Measurements from ENCODE around the gene KCTD20. TPM values are rescaled to one million over a fixed set of nuclear protein-coding genes. Genes with fewer than 3 reads are reported as not detected.

KCTD20 gene
- total RNA-seq, 1 donor from 2014 or later, result 48.8 TPM

GRCh38 chr6:36484736-36485135, 41.9 kb downstream of the KCTD20 start:
- TF ChIP-seq CTCF (conservative IDR thresholded peaks at IDR 0.05; ENCODE audit: low read depth, low read length), result no peak
- no peak for DNase-seq (ENCODE audit: low read depth)
- no peak overlapping the region for H3K4me3 ChIP-seq (ENCODE audit: low read depth, low read length)

DNA sequence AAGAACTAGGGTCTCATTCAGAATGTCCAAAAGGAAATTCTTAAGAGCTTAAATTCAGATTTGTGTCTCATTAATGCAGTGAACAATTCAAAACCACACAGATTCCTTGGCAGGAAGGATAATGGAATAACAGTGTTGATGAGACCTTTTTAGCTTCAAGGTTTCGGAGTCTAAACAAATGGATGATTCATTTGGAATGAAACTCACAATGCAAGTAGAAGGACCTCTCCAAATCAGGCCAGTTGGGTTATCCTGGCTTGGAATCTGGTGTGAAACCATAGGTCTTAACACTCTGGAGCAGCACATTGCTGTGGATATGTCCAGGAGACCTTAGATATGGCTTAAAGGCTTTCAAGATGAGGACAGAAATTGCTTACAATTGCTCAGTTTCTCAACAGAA, 44.9 kb downstream of the KCTD20 start:
- no peak for DNase-seq (ENCODE audit: low read depth)
- no peak overlapping the region for H3K4me3 ChIP-seq (ENCODE audit: low read depth, low read length)
- TF ChIP-seq CTCF (conservative IDR thresholded peaks at IDR 0.05; ENCODE audit: low read depth, low read length), result no peak

GRCh38 chr6:36488221-36488620, 45.4 kb downstream of the KCTD20 start:
- TF ChIP-seq CTCF (conservative IDR thresholded peaks at IDR 0.05; ENCODE audit: low read depth, low read length), result no peak
- DNase-seq (ENCODE audit: low read depth), result no peak
- H3K4me3 ChIP-seq (ENCODE audit: low read depth, low read length), result no peak overlapping the region

GRCh38 chr6:36489426-36489825, 46.6 kb downstream of the KCTD20 start:
- DNase-seq (ENCODE audit: low read depth), result no peak
- no peak for TF ChIP-seq CTCF (conservative IDR thresholded peaks at IDR 0.05; ENCODE audit: low read depth, low read length)

GRCh38 chr6:36491378-36491965, 48.7 kb downstream of the KCTD20 start:
- no peak for DNase-seq (ENCODE audit: low read depth)

More at GRCh38 chr6:36489426-36489825, 46.6 kb downstream of the KCTD20 start:
- no peak overlapping the region for H3K4me3 ChIP-seq (ENCODE audit: low read depth, low read length)

DNA sequence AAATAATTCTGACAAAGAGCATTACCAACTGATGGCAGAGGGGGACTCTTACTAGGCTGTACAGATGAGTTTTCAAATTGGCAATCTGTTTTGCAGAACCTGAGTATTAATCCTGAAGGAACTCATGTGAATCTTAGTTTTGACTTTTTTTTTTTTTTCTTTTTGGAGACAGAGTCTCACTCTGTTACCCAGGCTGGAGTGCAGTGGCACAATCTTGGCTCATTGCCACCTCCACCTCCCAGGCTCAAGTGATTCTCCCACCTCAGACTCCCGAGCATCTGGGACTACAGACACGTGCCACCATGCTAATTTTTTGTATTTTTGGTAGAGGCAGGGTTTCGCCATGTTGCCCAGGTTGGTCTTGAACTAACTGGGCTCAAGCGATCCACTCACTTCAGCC, 49.3 kb downstream of the KCTD20 start:
- no peak for TF ChIP-seq CTCF (conservative IDR thresholded peaks at IDR 0.05; ENCODE audit: low read depth, low read length)
- no peak overlapping the region for H3K4me3 ChIP-seq (ENCODE audit: low read depth, low read length)
- no peak for DNase-seq (ENCODE audit: low read depth)

More at GRCh38 chr6:36491378-36491965, 48.7 kb downstream of the KCTD20 start:
- H3K4me3 ChIP-seq (ENCODE audit: low read depth, low read length), result no peak overlapping the region
- TF ChIP-seq CTCF (conservative IDR thresholded peaks at IDR 0.05; ENCODE audit: low read depth, low read length), result no peak

DNA sequence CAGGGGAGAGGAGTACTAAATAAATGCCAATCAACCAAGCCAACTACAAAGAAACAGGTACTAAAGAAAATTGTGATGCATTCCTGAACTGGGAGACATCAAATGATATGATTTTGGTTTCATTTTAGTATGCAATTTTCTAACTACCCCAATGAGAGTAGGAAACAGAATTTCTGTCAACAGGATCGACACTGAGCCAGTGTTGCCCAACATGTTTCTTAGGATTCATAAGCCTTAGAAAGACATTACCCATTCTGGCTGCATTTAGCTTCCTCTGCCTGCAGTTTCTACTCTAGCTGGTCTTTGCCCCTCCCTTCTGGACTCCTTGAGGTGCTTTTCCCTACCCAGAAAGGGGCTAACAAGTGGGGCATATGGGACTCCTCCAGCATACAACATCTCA, 49.8 kb downstream of the KCTD20 start:
- TF ChIP-seq CTCF (conservative IDR thresholded peaks at IDR 0.05; ENCODE audit: low read depth, low read length), result no peak
- no peak for DNase-seq (ENCODE audit: low read depth)

More for the DNA sequence above, 49.8 kb downstream of the KCTD20 start:
- no peak overlapping the region for H3K4me3 ChIP-seq (ENCODE audit: low read depth, low read length)
